ENCODE results near the gene ALX4.

Gene ALX4

GRCh38 chr11:44329472-44330230 lies 19.7 kb upstream of the ALX4 start:
- DNase-seq, result no peak
- TF ChIP-seq GATA1 (IDR thresholded peaks at IDR 0.05; ENCODE audit: low read depth, low read length) (no peak), POLR2A (IDR thresholded peaks at IDR 0.05; ENCODE audit: low read length) (no peak)

- no peak for DNase-seq
- TF ChIP-seq POLR2A (IDR thresholded peaks at IDR 0.05; ENCODE audit: low read length), result no peak
- no peak for TF ChIP-seq GATA1 (IDR thresholded peaks at IDR 0.05; ENCODE audit: low read depth, low read length)
Measured at GRCh38 chr11:44328138-44328660, 18.3 kb upstream of the ALX4 start.

GRCh38 chr11:44327730-44328129 lies 17.8 kb upstream of the ALX4 start:
- no peak for TF ChIP-seq POLR2A (IDR thresholded peaks at IDR 0.05; ENCODE audit: low read length)
- TF ChIP-seq GATA1 (IDR thresholded peaks at IDR 0.05; ENCODE audit: low read depth, low read length), result no peak
- no peak for DNase-seq

- TF ChIP-seq POLR2A (IDR thresholded peaks at IDR 0.05; ENCODE audit: low read length) (no peak), GATA1 (IDR thresholded peaks at IDR 0.05; ENCODE audit: low read depth, low read length) (no peak)
- no peak for DNase-seq
Measured at GRCh38 chr11:44326615-44327475, 16.9 kb upstream of the ALX4 start.

GRCh38 chr11:44325698-44326097 lies 15.8 kb upstream of the ALX4 start:
- no peak for TF ChIP-seq POLR2A (IDR thresholded peaks at IDR 0.05; ENCODE audit: low read length)
- no peak for TF ChIP-seq GATA1 (IDR thresholded peaks at IDR 0.05; ENCODE audit: low read depth, low read length)
- DNase-seq, result no peak

GRCh38 chr11:44324749-44325525 lies 15.0 kb upstream of the ALX4 start:
- TF ChIP-seq POLR2A (IDR thresholded peaks at IDR 0.05; ENCODE audit: low read length) (no peak), GATA1 (IDR thresholded peaks at IDR 0.05; ENCODE audit: low read depth, low read length) (no peak)
- no peak for DNase-seq

GRCh38 chr11:44324222-44324621 lies 14.3 kb upstream of the ALX4 start:
- TF ChIP-seq POLR2A (IDR thresholded peaks at IDR 0.05; ENCODE audit: low read length) (no peak), GATA1 (IDR thresholded peaks at IDR 0.05; ENCODE audit: low read depth, low read length) (no peak)

GRCh38 chr11:44322243-44322642 lies 12.3 kb upstream of the ALX4 start:
- TF ChIP-seq POLR2A (IDR thresholded peaks at IDR 0.05; ENCODE audit: low read length) (no peak), GATA1 (IDR thresholded peaks at IDR 0.05; ENCODE audit: low read depth, low read length) (no peak)
- no peak for DNase-seq

More at GRCh38 chr11:44324222-44324621, 14.3 kb upstream of the ALX4 start:
- DNase-seq, result no peak

GRCh38 chr11:44321059-44321458 lies 11.1 kb upstream of the ALX4 start:
- DNase-seq, result no peak
- TF ChIP-seq POLR2A (IDR thresholded peaks at IDR 0.05; ENCODE audit: low read length) (no peak), GATA1 (IDR thresholded peaks at IDR 0.05; ENCODE audit: low read depth, low read length) (no peak)

- no peak for DNase-seq
- TF ChIP-seq GATA1 (IDR thresholded peaks at IDR 0.05; ENCODE audit: low read depth, low read length), result no peak
- no peak for TF ChIP-seq POLR2A (IDR thresholded peaks at IDR 0.05; ENCODE audit: low read length)
Measured at GRCh38 chr11:44320289-44320973, 10.5 kb upstream of the ALX4 start.

- DNase-seq, result no peak
- no peak for TF ChIP-seq POLR2A (IDR thresholded peaks at IDR 0.05; ENCODE audit: low read length)
- no peak for TF ChIP-seq GATA1 (IDR thresholded peaks at IDR 0.05; ENCODE audit: low read depth, low read length)
Measured at GRCh38 chr11:44319552-44320288, 9.8 kb upstream of the ALX4 start.

GRCh38 chr11:44319170-44319551 lies 9.2 kb upstream of the ALX4 start:
- no peak for DNase-seq
- TF ChIP-seq POLR2A (IDR thresholded peaks at IDR 0.05; ENCODE audit: low read length) (no peak), GATA1 (IDR thresholded peaks at IDR 0.05; ENCODE audit: low read depth, low read length) (no peak)

Measured in erythroblast (primary cell).